K562 (cell line): Measurements from ENCODE around the gene L3HYPDH. TPM values are rescaled to one million over a fixed set of nuclear protein-coding genes. Genes with fewer than 3 reads are reported as not detected.
A peak's percentile ranks its signal among the peaks of the same experiment; 100 is the strongest.

ENCODE experiments used
- ATAC-seq: fragments of 200-7000 bp; cut with Tn5 transposase; 3 replicates; pipeline ENCODE4 v1.9.1; 2020; ENCODE audit warnings: moderate library complexity
- BruUV-seq: library from RNA; stranded (reverse); fragments of 400-500 nt; replicated peaks from 2 replicates; lab custom pipeline; 2021; lab: Mats Ljungman, UMichigan
- CTCF ChIA-PET: fragments of 300-600 bp; formaldehyde crosslinking; extraction: SDS; loops from one replicate; lab custom pipeline; 2021; ENCODE audit warnings: low intra/inter-chr PET ratio; lab: Yijun Ruan, JAX
- POLR2A ChIA-PET: fragments of 300-600, 350-650 bp; sonication (Branson Sonifier 250); formaldehyde crosslinking; extraction: SDS; loops from one replicate; lab custom pipeline; 2021; ENCODE audit warnings: antibody characterized with exemption, inconsistent platforms; lab: Yijun Ruan, JAX
- DNase-seq, 4 experiments: peaks; one replicate each; pipeline versions ENCODE4 v3.0.0 to v3.0.0-alpha.2; 2011 to 2018; ENCODE audit warnings: low spot score in 3 of 4, mixed read lengths in 3 of 4; ENCODE audit errors: extremely low read depth in 1 of 4
- FAIRE-seq: peaks from 2 replicates; lab custom pipeline; 2011; peaks lifted over from hg19 to GRCh38; lab: Jason Lieb, UNC
- H2AFZ ChIP-seq: 2 replicates; pipeline ENCODE4 v1.6.0; 2011; ENCODE audit warnings: low read depth, low read length, control low read depth, inconsistent platforms
- H3K27ac ChIP-seq: fragments of 200-600 bp; 3 replicates; pipeline ENCODE4 v1.8.0; 2011; ENCODE audit warnings: low read depth, mild to moderate bottlenecking, control low read depth, inconsistent platforms, low read length, moderate library complexity, mixed read lengths; ENCODE audit errors: extremely low read depth
- H3K27me3 ChIP-seq, 2 experiments: fragments of 300-600 bp in 1 of 2; 2 replicates in 1 of 2; 3 replicates in 1 of 2; pipeline versions ENCODE4 v1.6.0 to v1.8.0; 2011; ENCODE audit warnings: inconsistent platforms in 2 of 2, low read length in 2 of 2, mild to moderate bottlenecking in 1 of 2, mixed read lengths in 1 of 2, moderate library complexity in 1 of 2; ENCODE audit not compliant: control insufficient read depth in 2 of 2, insufficient read depth in 2 of 2
- H3K36me3 ChIP-seq: fragments of 300-600 bp; 3 replicates; pipeline ENCODE4 v1.8.0; 2011; ENCODE audit warnings: mild to moderate bottlenecking, low read length, inconsistent platforms; ENCODE audit not compliant: control insufficient read depth, insufficient read depth
- H3K4me1 ChIP-seq, 2 experiments: fragments of 200-600 bp in 1 of 2; replicated peaks in 1 of 2; 2 replicates in 1 of 2; 3 replicates in 1 of 2; pipeline versions ENCODE4 v1.5.1 to v1.8.0; 2011; ENCODE audit warnings: inconsistent platforms in 2 of 2, low read length in 2 of 2, mild to moderate bottlenecking in 1 of 2, mixed read lengths in 1 of 2, moderate library complexity in 1 of 2; ENCODE audit not compliant: control insufficient read depth in 2 of 2, insufficient read depth in 2 of 2
- H3K4me2 ChIP-seq: 2 replicates; pipeline ENCODE4 v1.6.1; 2011; ENCODE audit warnings: low read length, control low read depth, inconsistent platforms, mixed read lengths; ENCODE audit not compliant: insufficient read depth
- H3K4me3 ChIP-seq: fragments of 200-600 bp; sonication (generic), shearing (Covaris generic); 2 replicates; pipeline ENCODE4 v1.5.1; 2016; ENCODE audit warnings: control low read depth, inconsistent platforms
- H3K79me2 ChIP-seq: fragments of 200-600 bp; 3 replicates; pipeline ENCODE4 v1.8.0; 2011; ENCODE audit warnings: low read length, inconsistent platforms; ENCODE audit not compliant: control insufficient read depth, insufficient read depth
- H3K9ac ChIP-seq, 2 experiments: 2 replicates each; pipeline versions ENCODE4 v1.6.0 to v1.6.1; 2011; ENCODE audit warnings: low read depth in 2 of 2, low read length in 2 of 2, control low read depth in 1 of 2, inconsistent platforms in 1 of 2, mild to moderate bottlenecking in 1 of 2, mixed read lengths in 1 of 2; ENCODE audit not compliant: insufficient read depth in 1 of 2
- H3K9me1 ChIP-seq: one replicate; pipeline ENCODE4 v1.6.0; 2011; ENCODE audit warnings: inconsistent platforms, mild to moderate bottlenecking, low read length, moderate library complexity; ENCODE audit not compliant: control insufficient read depth, insufficient read depth
- H3K9me3 ChIP-seq: replicated peaks from 2 replicates; pipeline ENCODE4 v1.5.1; 2011; ENCODE audit warnings: low read depth, low read length, inconsistent platforms; ENCODE audit not compliant: control insufficient read depth, insufficient read depth
- H4K20me1 ChIP-seq: replicated peaks from 2 replicates; pipeline ENCODE4 v1.6.1; 2011; ENCODE audit warnings: low read length, inconsistent platforms, mixed read lengths; ENCODE audit not compliant: control insufficient read depth, insufficient read depth
- DDX20 ChIP-seq: fragments of 450-650 bp; IDR thresholded peaks from 2 replicates; pipeline ENCODE4 v1.6.1; 2016; ENCODE audit warnings: missing genetic modification characterization, low read depth, mild to moderate bottlenecking, missing compliant biosample characterization, moderate library complexity
- RBM25 ChIP-seq: fragments of 200-400 bp; formaldehyde crosslinking; IDR thresholded peaks from 2 replicates; pipeline ENCODE4 v1.6.1; 2018; ENCODE audit warnings: low read length, low read depth, moderate library complexity; ENCODE audit not compliant: severe bottlenecking
- ZFPM2 ChIP-seq: fragments of 250-450 bp; sonication (Bioruptor Pico); IDR thresholded peaks from 2 replicates; pipeline ENCODE4 v1.5.1; 2022; ENCODE audit warnings: mild to moderate bottlenecking
- ZNF23 ChIP-seq: fragments of 250-450 bp; sonication (Bioruptor Pico); IDR thresholded peaks from 2 replicates; pipeline ENCODE4 v1.4.0; 2020; ENCODE audit warnings: mild to moderate bottlenecking
- ZNF436 ChIP-seq: fragments of 250-450, 450-650 bp; sonication (Bioruptor Pico); formaldehyde crosslinking; IDR thresholded peaks from 2 replicates; pipeline ENCODE4 v1.7.0; 2020; ENCODE audit warnings: mild to moderate bottlenecking
- WGBS: fragments of 100-300 bp; shearing (Covaris generic); methylation state at CpG from one replicate; pipeline ENCODE4 v1.1.6; 2016; ENCODE audit warnings: low coverage, mixed read lengths; ENCODE audit not compliant: insufficient coverage; ENCODE audit errors: missing lambda C conversion rate; 5-methylcytosine and 5-hydroxymethylcytosine counted together
- in situ Hi-C: fragments of 300-500 bp; cut with MboI; formaldehyde crosslinking; loops from 4 replicates; pipeline ENCODE4 v1.15.0; 2018; ENCODE audit warnings: inconsistent platforms, mixed read lengths
- intact Hi-C: fragments of 100-400 bp; cut with micrococcal nuclease; formaldehyde crosslinking; loops from 2 replicates; pipeline ENCODE4 v1.14.2; 2022
- polyA plus RNA-seq, 8 experiments: library from polyadenylated mRNA; depleted of rRNA in 4 of 8; stranded (reverse) in 5 of 8; unstranded in 3 of 8; fragments of >200 nt; fragmentation: Nextera tagmentation in 2 of 8; fragmentation: Illumina TruSeq in 1 of 8; extraction: Ambion mirVana in 2 of 8; extraction: Trizol in 1 of 8; gene quantifications; 2 replicates each; pipeline versions ENCODE4 v1.2.1 to v1.2.3, GENCODE V29; 2011 to 2014; ENCODE audit warnings: inconsistent platforms in 1 of 8, missing spikeins in 1 of 8
- total RNA-seq, 7 experiments: library from RNA; depleted of rRNA in 6 of 7; stranded (reverse); fragments of >200 nt in 6 of 7; fragmentation: Illumina TruSeq in 2 of 7; extraction: Trizol in 2 of 7; gene quantifications; 2 replicates each; pipeline versions ENCODE4 v1.2.1 to v1.2.3, GENCODE V29; 2011 to 2021; ENCODE audit warnings: low replicate concordance in 1 of 7
- TF ChIP-seq, protein P1 (sequence below), 2 experiments: fragments of 450-650 bp; IDR thresholded peaks; 2 replicates each; pipeline ENCODE4 v1.6.1; 2018; ENCODE audit warnings: mild to moderate bottlenecking in 2 of 2, low read depth in 1 of 2; ENCODE audit not compliant: partially characterized antibody in 2 of 2

Gene L3HYPDH
- total and polyA plus RNA-seq, 9 of the 15 experiments (the other 6 are each of a cell fraction or from before 2014, with no cell fraction given): 12.8 to 36.5 (median 19.3) TPM

- no TSS peak for BruUV-seq
- Histone ChIP-seq H3K9ac (no peak overlapping the region), H3K4me2 (no peak overlapping the region), H3K27ac (no peak overlapping the region), H3K79me2 (no peaks in the 10 kb centered on the region), H2AFZ (no peak overlapping the region), H3K4me1 (no peaks in the 10 kb centered on the region), H3K9me3 (no peaks in the 10 kb centered on the region), H3K9me1 (no peaks in the 10 kb centered on the region), H4K20me1 (no peaks in the 10 kb centered on the region), H3K4me3 (no peak overlapping the region), H3K36me3 (peaks cover 21% of the 10 kb centered on the region), H3K27me3 (no peaks in the 10 kb centered on the region)
- TF ChIP-seq ZFPM2 (no peak), RBM25 (peak; percentile 71)
- FAIRE-seq (no peak), ATAC-seq (no peak), DNase-seq (no peak)
- WGBS: 57% methylated on average over 1 of the region's 1 CpG
- intact Hi-C loops (no loop called here), in situ Hi-C loops (no loop called here)
- ChIA-PET CTCF (no interaction called here), POLR2A (no interaction called here)
Measured at GRCh38 chr14:59460378-59460777, 23.8 kb downstream of the L3HYPDH start.

DNA sequence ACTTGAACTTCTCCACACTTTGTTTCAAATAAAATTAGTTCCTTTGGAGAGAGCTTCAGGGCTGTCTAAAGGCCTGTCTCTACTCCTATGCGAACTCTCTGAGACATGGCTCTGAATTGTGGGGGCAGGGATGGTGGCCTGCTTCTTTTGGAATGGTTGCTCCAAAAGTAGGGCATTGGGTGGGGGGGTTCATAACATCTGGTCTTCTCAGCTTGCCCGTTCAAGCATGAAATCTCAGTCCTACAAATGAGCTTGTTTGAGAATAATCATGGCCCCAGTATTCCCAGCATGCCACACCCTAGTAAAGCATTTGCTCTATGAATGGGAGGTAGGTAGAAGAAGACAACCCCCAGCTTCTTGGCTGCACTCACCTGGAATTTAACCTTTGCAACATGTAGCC, 25.7 kb downstream of the L3HYPDH start:
- no peaks in the 10 kb centered on the region for H3K27me3 ChIP-seq
- H3K27ac ChIP-seq: no peak overlapping the region
- H3K36me3 ChIP-seq: peaks cover 17% of the 10 kb centered on the region
- FAIRE-seq: no peak
- TF ChIP-seq ZNF23 (CRISPR knock-in tag): no peak
- no peak for TF ChIP-seq DDX20 (tag)
- no peak for TF ChIP-seq ZNF436 (CRISPR knock-in tag)
- TF ChIP-seq, protein P1, sequence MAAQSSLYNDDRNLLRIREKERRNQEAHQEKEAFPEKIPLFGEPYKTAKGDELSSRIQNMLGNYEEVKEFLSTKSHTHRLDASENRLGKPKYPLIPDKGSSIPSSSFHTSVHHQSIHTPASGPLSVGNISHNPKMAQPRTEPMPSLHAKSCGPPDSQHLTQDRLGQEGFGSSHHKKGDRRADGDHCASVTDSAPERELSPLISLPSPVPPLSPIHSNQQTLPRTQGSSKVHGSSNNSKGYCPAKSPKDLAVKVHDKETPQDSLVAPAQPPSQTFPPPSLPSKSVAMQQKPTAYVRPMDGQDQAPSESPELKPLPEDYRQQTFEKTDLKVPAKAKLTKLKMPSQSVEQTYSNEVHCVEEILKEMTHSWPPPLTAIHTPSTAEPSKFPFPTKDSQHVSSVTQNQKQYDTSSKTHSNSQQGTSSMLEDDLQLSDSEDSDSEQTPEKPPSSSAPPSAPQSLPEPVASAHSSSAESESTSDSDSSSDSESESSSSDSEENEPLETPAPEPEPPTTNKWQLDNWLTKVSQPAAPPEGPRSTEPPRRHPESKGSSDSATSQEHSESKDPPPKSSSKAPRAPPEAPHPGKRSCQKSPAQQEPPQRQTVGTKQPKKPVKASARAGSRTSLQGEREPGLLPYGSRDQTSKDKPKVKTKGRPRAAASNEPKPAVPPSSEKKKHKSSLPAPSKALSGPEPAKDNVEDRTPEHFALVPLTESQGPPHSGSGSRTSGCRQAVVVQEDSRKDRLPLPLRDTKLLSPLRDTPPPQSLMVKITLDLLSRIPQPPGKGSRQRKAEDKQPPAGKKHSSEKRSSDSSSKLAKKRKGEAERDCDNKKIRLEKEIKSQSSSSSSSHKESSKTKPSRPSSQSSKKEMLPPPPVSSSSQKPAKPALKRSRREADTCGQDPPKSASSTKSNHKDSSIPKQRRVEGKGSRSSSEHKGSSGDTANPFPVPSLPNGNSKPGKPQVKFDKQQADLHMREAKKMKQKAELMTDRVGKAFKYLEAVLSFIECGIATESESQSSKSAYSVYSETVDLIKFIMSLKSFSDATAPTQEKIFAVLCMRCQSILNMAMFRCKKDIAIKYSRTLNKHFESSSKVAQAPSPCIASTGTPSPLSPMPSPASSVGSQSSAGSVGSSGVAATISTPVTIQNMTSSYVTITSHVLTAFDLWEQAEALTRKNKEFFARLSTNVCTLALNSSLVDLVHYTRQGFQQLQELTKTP (IDR thresholded peaks at IDR 0.05; ENCODE audit: low read depth in 1 of 2, partially characterized antibody in 2 of 2): no peak
- TF ChIP-seq, all 486 proteins: peak for 0
- intact Hi-C loops: no loop called here
- H3K4me1 ChIP-seq: no peaks in the 10 kb centered on the region
- 92% methylated on average over 1 of the region's 2 CpGs for WGBS
- H3K9me3 ChIP-seq: no peaks in the 10 kb centered on the region
- no peak overlapping the region for H3K9ac ChIP-seq
- no peak overlapping the region for H3K4me2 ChIP-seq
- H3K9me1 ChIP-seq: no peaks in the 10 kb centered on the region
- no peak overlapping the region for H2AFZ ChIP-seq
- ChIA-PET CTCF (no interaction called here), POLR2A (no interaction called here)
- in situ Hi-C loops: no loop called here
- no peaks in the 10 kb centered on the region for H3K79me2 ChIP-seq
- no peak for DNase-seq
- no TSS peak for BruUV-seq
- H3K4me3 ChIP-seq: no peak overlapping the region
- H4K20me1 ChIP-seq: no peaks in the 10 kb centered on the region
- ATAC-seq: no peak
